Endodermal cell (in vitro differentiated cells): ENCODE measurements around the gene PTPRN2. TPM values are rescaled to one million over a fixed set of nuclear protein-coding genes. Genes with fewer than 3 reads are reported as not detected.

Experiments used
- DNase-seq: peaks from one replicate; pipeline ENCODE4 v3.0.0-alpha.2; 2017
- H3K27ac ChIP-seq: 2 replicates; pipeline ENCODE4 v1.5.1; 2013; ENCODE audit warnings: mild to moderate bottlenecking, low read depth, low read length, moderate library complexity
- H3K27me3 ChIP-seq: 2 replicates; pipeline ENCODE4 v1.6.1; 2013; ENCODE audit warnings: mild to moderate bottlenecking, low read length, moderate library complexity; ENCODE audit not compliant: insufficient read depth, control insufficient read depth, poor library complexity, severe bottlenecking
- H3K36me3 ChIP-seq: 2 replicates; pipeline ENCODE4 v1.7.0; 2013; ENCODE audit warnings: mild to moderate bottlenecking, low read length, moderate library complexity; ENCODE audit not compliant: control insufficient read depth, insufficient read depth
- H3K4me1 ChIP-seq: one replicate; pipeline ENCODE4 v1.7.0; 2013; ENCODE audit warnings: low read length; ENCODE audit not compliant: control insufficient read depth, insufficient read depth
- H3K4me3 ChIP-seq: 2 replicates; pipeline ENCODE4 v1.5.1; 2013; ENCODE audit warnings: mild to moderate bottlenecking, low read length, moderate library complexity
- H3K9ac ChIP-seq: 2 replicates; pipeline ENCODE4 v1.6.1; 2013; ENCODE audit warnings: mild to moderate bottlenecking, low read length, moderate library complexity; ENCODE audit not compliant: poor library complexity, severe bottlenecking; ENCODE audit errors: extremely low read depth
- H3K9me3 ChIP-seq: 2 replicates; pipeline ENCODE4 v1.6.1; 2013; ENCODE audit warnings: mild to moderate bottlenecking, low read length, moderate library complexity; ENCODE audit not compliant: control insufficient read depth
- H3K27ac Mint-ChIP-seq: 2 replicates; pipeline ENCODE4 v1.8.0; 2020; ENCODE audit warnings: mixed read lengths
- H3K27me3 Mint-ChIP-seq: 2 replicates; pipeline ENCODE4 v1.8.0; 2021; ENCODE audit warnings: mild to moderate bottlenecking, mixed read lengths; ENCODE audit not compliant: insufficient read depth
- H3K36me3 Mint-ChIP-seq: 2 replicates; pipeline ENCODE4 v1.8.0; 2020; ENCODE audit warnings: low read depth, mixed read lengths
- H3K4me1 Mint-ChIP-seq: 2 replicates; pipeline ENCODE4 v1.8.0; 2020; ENCODE audit warnings: mixed read lengths
- H3K4me3 Mint-ChIP-seq: 2 replicates; pipeline ENCODE4 v1.8.0; 2020; ENCODE audit warnings: mild to moderate bottlenecking, moderate library complexity, mixed read lengths
- H3K9me3 Mint-ChIP-seq: 2 replicates; pipeline ENCODE4 v1.8.0; 2020; ENCODE audit warnings: mild to moderate bottlenecking, mixed read lengths
- CTCF ChIP-seq: fragments of 200-600 bp; sonication (generic); conservative IDR thresholded peaks from 2 replicates; pipeline ENCODE4 v1.5.0; 2021; ENCODE audit warnings: antibody characterized with exemption, mild to moderate bottlenecking
- WGBS, 2 experiments: methylation state at CpG; one replicate each; pipeline versions ENCODE4 v1.1.5 to v1.1.7; 2013; ENCODE audit warnings: missing lambda C conversion rate in 2 of 2, mixed read lengths in 1 of 2; ENCODE audit not compliant: insufficient coverage in 1 of 2, insufficient read length in 1 of 2; 5-methylcytosine and 5-hydroxymethylcytosine counted together
- total RNA-seq, 2 donors: library from RNA; stranded (reverse); fragmentation: NEBNext Ultra II Directional in 1 of 2; extraction: Animal tissue kit (Norgen Biotek cat#: 25700) in 1 of 2; gene quantifications; 2 replicates in 1 of 2; 3 replicates in 1 of 2; pipeline ENCODE4 v1.2.1, GENCODE V29; 2021

Gene PTPRN2
- total RNA-seq, 2 donors from 2014 or later, result 0.69 to 1.2 TPM

- WGBS, 2 experiments, result 45 to 59% methylated on average over 3 of the region's 3 CpGs
- H3K4me3 Mint-ChIP-seq, result no peak overlapping the region
Observed at GRCh38 chr7:158240801-158241200, 346.8 kb downstream of the PTPRN2 start.

GRCh38 chr7:158239290-158239981, 348.2 kb downstream of the PTPRN2 start:
- no peak overlapping the region for H3K4me3 Mint-ChIP-seq
- H3K27me3 Mint-ChIP-seq, result no peaks in the 10 kb centered on the region
- H3K4me1 Mint-ChIP-seq, result no peaks in the 10 kb centered on the region
- H3K4me1 ChIP-seq, result no peaks in the 10 kb centered on the region
- peaks cover 1% of the 10 kb centered on the region for H3K9me3 Mint-ChIP-seq
- no peaks in the 10 kb centered on the region for H3K27me3 ChIP-seq
- no peak overlapping the region for H3K27ac Mint-ChIP-seq
- DNase-seq, result no peak
- peaks cover 66% of the 10 kb centered on the region for H3K9me3 ChIP-seq
- no peaks in the 10 kb centered on the region for H3K36me3 ChIP-seq
- H3K9ac ChIP-seq, result no peak overlapping the region
- no peak overlapping the region for H3K27ac ChIP-seq
- no peak overlapping the region for H3K4me3 ChIP-seq
- 78 to 79% methylated on average over 27 to 30 of the region's 30 CpGs for WGBS, 2 experiments
- no peaks in the 10 kb centered on the region for H3K36me3 Mint-ChIP-seq
- TF ChIP-seq CTCF, result no peak

More at GRCh38 chr7:158240801-158241200, 346.8 kb downstream of the PTPRN2 start:
- Mint-ChIP-seq H3K27me3 (no peaks in the 10 kb centered on the region), H3K36me3 (no peaks in the 10 kb centered on the region), H3K27ac (no peak overlapping the region), H3K4me1 (no peaks in the 10 kb centered on the region), H3K9me3 (no peaks in the 10 kb centered on the region)
- no peak overlapping the region for H3K4me3 ChIP-seq
- no peaks in the 10 kb centered on the region for H3K27me3 ChIP-seq
- no peak for TF ChIP-seq CTCF
- H3K36me3 ChIP-seq, result no peaks in the 10 kb centered on the region
- no peaks in the 10 kb centered on the region for H3K4me1 ChIP-seq
- no peak overlapping the region for H3K27ac ChIP-seq
- no peak for DNase-seq
- peaks cover 66% of the 10 kb centered on the region for H3K9me3 ChIP-seq
- no peak overlapping the region for H3K9ac ChIP-seq

GRCh38 chr7:158238616-158239289, 348.9 kb downstream of the PTPRN2 start:
- H3K27ac Mint-ChIP-seq, result no peak overlapping the region
- no peaks in the 10 kb centered on the region for H3K27me3 ChIP-seq
- H3K36me3 Mint-ChIP-seq, result no peaks in the 10 kb centered on the region
- H3K4me1 Mint-ChIP-seq, result no peaks in the 10 kb centered on the region
- peaks cover 66% of the 10 kb centered on the region for H3K9me3 ChIP-seq
- H3K9ac ChIP-seq, result no peak overlapping the region
- WGBS, 2 experiments, result 78 to 84% methylated on average over 12 to 21 of the region's 21 CpGs
- H3K4me3 Mint-ChIP-seq, result no peak overlapping the region
- no peaks in the 10 kb centered on the region for H3K36me3 ChIP-seq
- DNase-seq, result no peak
- no peaks in the 10 kb centered on the region for H3K27me3 Mint-ChIP-seq
- no peaks in the 10 kb centered on the region for H3K4me1 ChIP-seq
- no peak overlapping the region for H3K27ac ChIP-seq
- no peak overlapping the region for H3K4me3 ChIP-seq
- TF ChIP-seq CTCF, result no peak
- peaks cover 2% of the 10 kb centered on the region for H3K9me3 Mint-ChIP-seq
